ENCODE measurements around the gene RPL39.

The RPL39 gene

GRCh38 chrX:119801253-119802221 lies 10.1 kb upstream of the RPL39 start:
- Histone ChIP-seq H3K9ac (no peak overlapping the region), H3K4me2 (ENCODE audit: low read length) (no peak overlapping the region), H3K27me3 (ENCODE audit: control insufficient read depth, insufficient read depth, low read length) (no peaks in the 10 kb centered on the region), H3K36me3 (ENCODE audit: control insufficient read depth, insufficient read depth, low read length) (no peaks in the 10 kb centered on the region), H2AFZ (no peak overlapping the region), H3K79me2 (no peaks in the 10 kb centered on the region), H3K4me1 (no peaks in the 10 kb centered on the region), H3K9me3 (ENCODE audit: control insufficient read depth, low read length) (no peaks in the 10 kb centered on the region), H3K4me3 (ENCODE audit: low read depth, low read length) (no peak overlapping the region), H3K27ac (no peak overlapping the region)
- no peak for TF ChIP-seq CTCF (IDR thresholded peaks at IDR 0.05)

DNA sequence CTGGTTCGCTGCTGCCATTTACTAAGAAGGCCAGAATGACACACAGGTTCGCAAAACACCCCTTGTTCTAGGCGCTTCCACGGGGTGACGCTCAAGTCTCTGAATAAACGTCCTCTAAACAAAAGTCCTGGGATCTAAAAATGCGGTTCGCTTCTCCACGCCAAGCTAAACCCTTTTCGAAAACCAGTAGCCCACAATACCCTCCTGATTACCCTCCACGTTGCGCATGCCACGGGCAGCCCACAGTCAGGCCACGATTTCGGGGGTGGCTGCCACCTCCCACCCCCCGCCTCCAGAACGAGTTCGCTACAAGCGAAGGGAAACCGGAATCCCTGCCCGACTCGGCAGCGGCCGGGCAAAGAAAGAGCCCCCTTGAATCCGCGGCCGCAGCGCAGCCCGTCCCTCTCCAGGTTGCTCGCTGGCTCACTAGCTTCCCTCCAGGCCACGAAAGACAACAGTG lies 423 bp downstream of the RPL39 start:
- TF ChIP-seq CTCF (IDR thresholded peaks at IDR 0.05): no peak
- H3K9ac ChIP-seq: peak overlapping the region; percentile 84
- peak overlapping the region; percentile 78 for H3K4me3 ChIP-seq (ENCODE audit: low read depth, low read length)
- peaks cover 7% of the 10 kb centered on the region for H3K4me1 ChIP-seq
- H3K9me3 ChIP-seq (ENCODE audit: control insufficient read depth, low read length): no peaks in the 10 kb centered on the region
- peak overlapping the region; percentile 79 for H2AFZ ChIP-seq
- H3K79me2 ChIP-seq: peaks cover 12% of the 10 kb centered on the region
- peak overlapping the region; percentile 79 for H3K4me2 ChIP-seq (ENCODE audit: low read length)
- no peaks in the 10 kb centered on the region for H3K27me3 ChIP-seq (ENCODE audit: control insufficient read depth, insufficient read depth, low read length)
- no peaks in the 10 kb centered on the region for H3K36me3 ChIP-seq (ENCODE audit: control insufficient read depth, insufficient read depth, low read length)
- peak overlapping the region; percentile 94 for H3K27ac ChIP-seq

DNA sequence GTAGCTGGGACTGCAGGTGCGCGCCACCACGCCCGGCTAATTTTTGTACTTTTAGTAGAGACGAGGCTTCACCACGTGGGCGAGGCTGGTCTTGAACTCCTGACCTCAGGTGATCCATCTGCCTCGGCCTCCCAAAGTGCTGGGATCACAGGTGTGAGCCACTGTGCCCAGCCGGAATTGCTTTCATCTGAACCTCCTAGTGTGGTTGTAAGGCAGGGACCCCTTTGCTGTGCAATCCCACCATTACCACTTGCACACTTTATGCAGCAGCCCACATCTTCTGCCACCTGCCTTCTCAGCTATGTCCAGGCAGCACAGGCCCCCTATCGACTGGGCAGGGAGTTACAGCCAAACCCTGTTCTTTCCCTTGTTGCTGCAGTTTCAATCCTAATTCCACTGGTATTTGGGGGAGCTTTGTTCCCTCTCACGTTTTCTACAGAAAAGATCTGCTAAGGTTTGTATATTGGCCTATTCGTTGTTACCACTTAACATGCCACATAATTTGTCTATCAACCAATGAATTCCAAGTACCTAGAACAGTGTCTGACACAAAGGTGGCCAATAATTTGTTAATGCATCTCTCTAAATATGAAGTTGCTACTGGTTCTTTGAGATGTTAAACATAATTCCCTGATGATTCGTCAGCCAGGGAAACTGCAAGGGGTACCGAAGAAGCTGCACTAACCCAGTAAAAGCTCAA lies 6.5 kb downstream of the RPL39 start:
- no peaks in the 10 kb centered on the region for H3K27me3 ChIP-seq (ENCODE audit: control insufficient read depth, insufficient read depth, low read length)
- H2AFZ ChIP-seq: no peak overlapping the region
- TF ChIP-seq CTCF (IDR thresholded peaks at IDR 0.05): peak; percentile 17
- no peak overlapping the region for H3K4me2 ChIP-seq (ENCODE audit: low read length)
- H3K9me3 ChIP-seq (ENCODE audit: control insufficient read depth, low read length): no peaks in the 10 kb centered on the region
- peaks cover 5% of the 10 kb centered on the region for H3K79me2 ChIP-seq
- H3K4me1 ChIP-seq: peaks cover 2% of the 10 kb centered on the region
- H3K4me3 ChIP-seq (ENCODE audit: low read depth, low read length): no peak overlapping the region
- H3K27ac ChIP-seq: no peak overlapping the region
- no peaks in the 10 kb centered on the region for H3K36me3 ChIP-seq (ENCODE audit: control insufficient read depth, insufficient read depth, low read length)
- no peak overlapping the region for H3K9ac ChIP-seq

- H3K27me3 ChIP-seq (ENCODE audit: control insufficient read depth, insufficient read depth, low read length): no peaks in the 10 kb centered on the region
These were observed 8.4 kb downstream of the RPL39 start for GRCh38 chrX:119783026-119783425.

More at GRCh38 chrX:119783026-119783425, 8.4 kb downstream of the RPL39 start:
- Histone ChIP-seq H3K4me1 (no peaks in the 10 kb centered on the region), H3K36me3 (ENCODE audit: control insufficient read depth, insufficient read depth, low read length) (no peaks in the 10 kb centered on the region), H3K9ac (no peak overlapping the region), H3K27ac (no peak overlapping the region), H3K79me2 (no peaks in the 10 kb centered on the region), H2AFZ (no peak overlapping the region), H3K4me3 (ENCODE audit: low read depth, low read length) (no peak overlapping the region), H3K9me3 (ENCODE audit: control insufficient read depth, low read length) (no peaks in the 10 kb centered on the region), H3K4me2 (ENCODE audit: low read length) (no peak overlapping the region)
- TF ChIP-seq CTCF (IDR thresholded peaks at IDR 0.05): no peak
